Calu3 (cell line): ENCODE data around the gene PCLO. TPM values are rescaled to one million over a fixed set of nuclear protein-coding genes. Genes with fewer than 3 reads are reported as not detected.

Source experiments
- BruUV-seq: library from RNA; stranded (reverse); fragments of 400-500 nt; replicated peaks from 2 replicates; lab custom pipeline; 2021; lab: Mats Ljungman, UMichigan
- CTCF ChIA-PET: fragments of 300-600 bp; sonication (Branson Sonifier 250); formaldehyde crosslinking; loops from one replicate; lab custom pipeline; 2022; ENCODE audit warnings: antibody characterized with exemption; lab: Charles Lee
- DNase-seq: peaks from one replicate; pipeline ENCODE4 v3.0.0; 2022
- H3K27ac Mint-ChIP-seq: one replicate; pipeline ENCODE4 v1.8.0; 2022; ENCODE audit warnings: mixed read lengths; ENCODE audit not compliant: unreplicated experiment
- H3K27me3 Mint-ChIP-seq: one replicate; pipeline ENCODE4 v1.8.0; 2022; ENCODE audit warnings: mixed read lengths; ENCODE audit not compliant: unreplicated experiment
- H3K36me3 Mint-ChIP-seq: one replicate; pipeline ENCODE4 v1.8.0; 2022; ENCODE audit warnings: mild to moderate bottlenecking, moderate library complexity, mixed read lengths; ENCODE audit not compliant: insufficient read depth, unreplicated experiment
- H3K4me1 Mint-ChIP-seq: one replicate; pipeline ENCODE4 v1.8.0; 2022; ENCODE audit warnings: mild to moderate bottlenecking, low read depth, mixed read lengths; ENCODE audit not compliant: unreplicated experiment
- H3K4me3 Mint-ChIP-seq: one replicate; pipeline ENCODE4 v1.8.0; 2022; ENCODE audit warnings: mild to moderate bottlenecking, low read depth, moderate library complexity, mixed read lengths; ENCODE audit not compliant: unreplicated experiment
- H3K9me3 Mint-ChIP-seq: one replicate; pipeline ENCODE4 v1.8.0; 2022; ENCODE audit warnings: low read depth, mixed read lengths; ENCODE audit not compliant: unreplicated experiment
- CTCF ChIP-seq: fragments of 200-600 bp; IDR thresholded peaks from one replicate; pipeline ENCODE4 v1.8.0; 2022; ENCODE audit warnings: antibody characterized with exemption; ENCODE audit not compliant: unreplicated experiment
- intact Hi-C: fragments of 100-400 bp; cut with micrococcal nuclease; formaldehyde crosslinking; loops from one replicate; pipeline ENCODE4 v1.10.0; 2022; ENCODE audit not compliant: unreplicated experiment
- total RNA-seq: library from RNA; stranded (reverse); gene quantifications from 2 replicates; pipeline ENCODE4 v1.2.3, GENCODE V29; 2022

PCLO gene
- total RNA-seq, 1 experiment from 2014 or later, result 9.1 TPM

GRCh38 chr7:82985144-82985802, 177.4 kb downstream of the PCLO start:
- Mint-ChIP-seq H3K4me1 (no peaks in the 10 kb centered on the region), H3K36me3 (no peaks in the 10 kb centered on the region), H3K4me3 (no peak overlapping the region), H3K9me3 (no peaks in the 10 kb centered on the region), H3K27me3 (no peaks in the 10 kb centered on the region), H3K27ac (no peak overlapping the region)
- intact Hi-C loops, result loop anchor here (5.0 kb wide), 1 partner anchor 233 kb away; no protein-coding TSS in a partner anchor
- no peak for TF ChIP-seq CTCF
- no peak for DNase-seq
- CTCF ChIA-PET, result no interaction called here
- no TSS peak for BruUV-seq

DNA sequence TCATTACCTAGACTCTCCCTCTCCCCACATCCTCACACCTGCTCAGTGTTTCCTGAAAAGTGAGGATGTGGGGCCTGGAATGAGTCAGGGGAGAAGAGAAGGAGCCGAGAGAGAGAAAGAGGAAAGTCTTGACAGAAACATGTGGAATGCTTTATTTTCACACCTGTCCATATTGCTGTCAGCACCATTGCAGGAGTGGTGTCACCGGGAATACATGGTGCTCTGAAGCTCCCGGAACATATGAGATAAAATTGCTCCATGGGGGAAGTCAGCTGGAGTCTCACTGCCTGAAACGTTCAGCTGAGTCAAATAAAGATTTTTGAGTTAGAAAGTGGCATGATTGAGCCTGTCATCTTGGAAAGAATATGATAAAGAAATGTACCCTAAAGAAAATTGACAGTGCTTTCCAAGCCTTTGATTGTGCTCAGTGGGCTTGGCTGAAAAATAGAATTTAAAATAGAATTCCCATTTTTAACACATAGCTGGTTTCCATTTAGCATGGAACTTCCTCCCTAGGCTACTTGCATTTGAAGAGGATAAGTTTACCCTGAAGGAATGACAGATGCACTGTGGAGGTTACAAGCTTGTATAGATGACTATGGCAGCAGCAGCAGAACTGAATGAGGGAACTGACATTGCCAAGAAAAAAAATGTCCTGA, 182.4 kb downstream of the PCLO start:
- Mint-ChIP-seq H3K27ac (no peak overlapping the region), H3K9me3 (no peaks in the 10 kb centered on the region), H3K4me1 (no peaks in the 10 kb centered on the region), H3K27me3 (no peaks in the 10 kb centered on the region), H3K4me3 (no peak overlapping the region), H3K36me3 (no peaks in the 10 kb centered on the region)
- CTCF ChIA-PET, result no interaction called here
- intact Hi-C loops, result no loop called here
- no peak for DNase-seq
- TF ChIP-seq CTCF, result no peak
- BruUV-seq, result no TSS peak

DNA sequence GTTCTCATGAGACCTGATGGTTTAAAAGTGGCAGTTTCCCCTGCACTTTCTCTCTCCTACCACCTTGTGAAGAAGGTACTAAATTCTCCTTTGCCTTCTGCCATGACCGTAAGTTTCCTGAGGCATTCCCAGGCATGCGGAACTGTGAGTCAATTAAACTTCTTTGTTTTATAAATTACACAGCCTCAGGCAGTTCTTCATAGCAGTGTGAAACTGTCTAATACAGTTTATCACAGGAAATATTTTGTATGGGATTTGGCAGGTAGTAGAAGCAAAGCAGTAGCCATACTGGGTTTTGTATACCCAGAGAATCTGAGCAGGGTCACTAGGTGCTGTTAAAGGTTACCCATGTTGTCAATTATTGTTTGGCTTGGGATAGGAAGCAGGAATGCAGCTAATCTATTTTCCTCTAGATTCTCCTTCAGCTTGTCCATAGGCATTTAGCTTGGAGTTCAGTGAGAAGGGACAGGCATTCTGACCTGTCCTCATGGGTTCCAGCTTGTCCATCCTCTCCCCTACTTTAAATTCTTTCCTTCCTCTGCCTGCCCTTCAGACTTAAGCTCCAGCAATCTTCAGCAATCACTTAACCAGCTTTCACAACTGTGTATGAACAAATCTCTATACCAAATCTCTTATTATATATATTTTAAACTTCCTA, 186.7 kb downstream of the PCLO start:
- intact Hi-C loops, result no loop called here
- Mint-ChIP-seq H3K4me1 (no peaks in the 10 kb centered on the region), H3K36me3 (no peaks in the 10 kb centered on the region), H3K27me3 (no peaks in the 10 kb centered on the region), H3K9me3 (no peaks in the 10 kb centered on the region), H3K4me3 (no peak overlapping the region), H3K27ac (no peak overlapping the region)
- BruUV-seq, result no TSS peak
- CTCF ChIA-PET, result no interaction called here
- TF ChIP-seq CTCF, result no peak
- DNase-seq, result no peak

GRCh38 chr7:82972135-82972534, 190.5 kb downstream of the PCLO start:
- H3K27ac Mint-ChIP-seq, result no peak overlapping the region
- H3K36me3 Mint-ChIP-seq, result no peaks in the 10 kb centered on the region
- no peaks in the 10 kb centered on the region for H3K27me3 Mint-ChIP-seq
- no peaks in the 10 kb centered on the region for H3K4me1 Mint-ChIP-seq
- BruUV-seq, result no TSS peak
- intact Hi-C loops, result no loop called here
- no peak for DNase-seq
- no peaks in the 10 kb centered on the region for H3K9me3 Mint-ChIP-seq
- TF ChIP-seq CTCF, result no peak
- no peak overlapping the region for H3K4me3 Mint-ChIP-seq
- CTCF ChIA-PET, result no interaction called here
